ENCODE measurements around the gene TARM1. TPM values are rescaled to one million over a fixed set of nuclear protein-coding genes. Genes with fewer than 3 reads are reported as not detected.

TARM1 gene
- polyA plus RNA-seq, 1 of the 3 experiments (the other 2 are of a cell fraction), result not detected

- no peaks in the 10 kb centered on the region for H3F3A ChIP-seq (replicated peaks; ENCODE audit: insufficient read depth)
- no peak overlapping the region for H3K4me2 ChIP-seq
- ChIA-PET CTCF (no interaction called here), POLR2A (no interaction called here)
- DNase-seq, result no peak
- H3K9me3 ChIP-seq, result no peaks in the 10 kb centered on the region
- no peaks in the 10 kb centered on the region for H4K20me1 ChIP-seq (ENCODE audit: insufficient read depth)
- H3K4me3 ChIP-seq (ENCODE audit: low read depth in 2 of 2, low read length in 1 of 2), result no peak overlapping the region
- 96% methylated on average over 39 of the region's 44 CpGs for WGBS (ENCODE audit: low lambda C conversion rate)
- peaks cover 0 to 67% of the 10 kb centered on the region in 2 experiments for H3K36me3 ChIP-seq (replicated peaks in 1 of 2; ENCODE audit: control insufficient read depth in 1 of 2, insufficient read depth in 2 of 2, low read length in 1 of 2)
- H3K4me1 ChIP-seq (ENCODE audit: control insufficient read depth in 1 of 2, insufficient read depth in 2 of 2, low read depth in 1 of 2, low read length in 1 of 2), result no peaks in the 10 kb centered on the region
- no peak overlapping the region for H3K27ac ChIP-seq (ENCODE audit: low read depth in 2 of 2, low read length in 1 of 2)
- H2AFZ ChIP-seq (ENCODE audit: low read depth), result no peak overlapping the region
- H3K9me2 ChIP-seq, result no peaks in the 10 kb centered on the region
- no peak overlapping the region for H3K9ac ChIP-seq
- no peaks in the 10 kb centered on the region for H3K27me3 ChIP-seq (ENCODE audit: insufficient read depth)
- H3K79me2 ChIP-seq (ENCODE audit: insufficient read depth), result no peaks in the 10 kb centered on the region
- no peak for TF ChIP-seq CTCF (IDR thresholded peaks at IDR 0.05)
- TF ChIP-seq GATA2 (CRISPR knock-in tag; IDR thresholded peaks at IDR 0.05), result no peak
- no peak for TF ChIP-seq REST (IDR thresholded peaks at IDR 0.05; ENCODE audit: low read depth, low read length)
- no peak for TF ChIP-seq EP300 (IDR thresholded peaks at IDR 0.05; ENCODE audit: borderline replicate concordance in 1 of 2, low read depth in 1 of 2, low read length in 1 of 2)
- TF ChIP-seq IRF3 (IDR thresholded peaks at IDR 0.05; ENCODE audit: low read depth, low read length), result no peak
- no peak for TF ChIP-seq POLR2AphosphoS5 (IDR thresholded peaks at IDR 0.05; ENCODE audit: low read depth, low read length)
- no peak for TF ChIP-seq RCOR1 (IDR thresholded peaks at IDR 0.05; ENCODE audit: low read length)
- no peak for TF ChIP-seq CHD2 (IDR thresholded peaks at IDR 0.05; ENCODE audit: low read length, partially characterized antibody)
- TF ChIP-seq RAD21 (IDR thresholded peaks at IDR 0.05; ENCODE audit: low read length), result no peak
- no peak for TF ChIP-seq PBX3 (IDR thresholded peaks at IDR 0.05)
- TF ChIP-seq RXRA (IDR thresholded peaks at IDR 0.05; ENCODE audit: borderline replicate concordance, low read depth), result no peak
Observed at GRCh38 chr19:54127688-54128440, 46.7 kb upstream of the TARM1 start.

Data from SK-N-SH (cell line).